Activated T-helper 2 cell treated with anti-CD3 and anti-CD28 coated beads, Interferon-gamma antibody, Interleukin-2, Interleukin-4, amounts not matched to agents 10 μg/mL and 5 μg/mL and 100 μg/mL, durations not matched to agents 14 hours and 24 hours and 36 hours (primary cell): Measurements from ENCODE around the gene ARF1. TPM values are rescaled to one million over a fixed set of nuclear protein-coding genes. Genes with fewer than 3 reads are reported as not detected.

Experiments
- DNase-seq: peaks from one replicate; pipeline ENCODE4 v3.0.0; 2021; ENCODE audit warnings: low spot score
- H3K27ac Mint-ChIP-seq: one replicate; pipeline ENCODE4 v1.8.0; 2021; ENCODE audit warnings: mixed read lengths
- H3K27me3 Mint-ChIP-seq: one replicate; pipeline ENCODE4 v1.8.0; 2021; ENCODE audit warnings: low read depth, mixed read lengths
- H3K36me3 Mint-ChIP-seq: one replicate; pipeline ENCODE4 v1.8.0; 2021; ENCODE audit warnings: low read depth, mixed read lengths
- H3K4me1 Mint-ChIP-seq: one replicate; pipeline ENCODE4 v1.8.0; 2021; ENCODE audit warnings: low read depth, mixed read lengths
- H3K4me3 Mint-ChIP-seq: one replicate; pipeline ENCODE4 v1.8.0; 2021; ENCODE audit warnings: low read depth, mild to moderate bottlenecking, moderate library complexity, mixed read lengths
- H3K9me3 Mint-ChIP-seq: one replicate; pipeline ENCODE4 v1.8.0; 2021; ENCODE audit warnings: mixed read lengths
- intact Hi-C: fragments of 100-400 bp; cut with micrococcal nuclease; formaldehyde crosslinking; loops from one replicate; pipeline ENCODE4 v1.15.1; 2023
- total RNA-seq: library from RNA; stranded (reverse); gene quantifications from 2 replicates; pipeline ENCODE4 v1.2.3, GENCODE V29; 2022

The ARF1 gene
- total RNA-seq: 409 and 410 TPM in 2 replicates

DNA sequence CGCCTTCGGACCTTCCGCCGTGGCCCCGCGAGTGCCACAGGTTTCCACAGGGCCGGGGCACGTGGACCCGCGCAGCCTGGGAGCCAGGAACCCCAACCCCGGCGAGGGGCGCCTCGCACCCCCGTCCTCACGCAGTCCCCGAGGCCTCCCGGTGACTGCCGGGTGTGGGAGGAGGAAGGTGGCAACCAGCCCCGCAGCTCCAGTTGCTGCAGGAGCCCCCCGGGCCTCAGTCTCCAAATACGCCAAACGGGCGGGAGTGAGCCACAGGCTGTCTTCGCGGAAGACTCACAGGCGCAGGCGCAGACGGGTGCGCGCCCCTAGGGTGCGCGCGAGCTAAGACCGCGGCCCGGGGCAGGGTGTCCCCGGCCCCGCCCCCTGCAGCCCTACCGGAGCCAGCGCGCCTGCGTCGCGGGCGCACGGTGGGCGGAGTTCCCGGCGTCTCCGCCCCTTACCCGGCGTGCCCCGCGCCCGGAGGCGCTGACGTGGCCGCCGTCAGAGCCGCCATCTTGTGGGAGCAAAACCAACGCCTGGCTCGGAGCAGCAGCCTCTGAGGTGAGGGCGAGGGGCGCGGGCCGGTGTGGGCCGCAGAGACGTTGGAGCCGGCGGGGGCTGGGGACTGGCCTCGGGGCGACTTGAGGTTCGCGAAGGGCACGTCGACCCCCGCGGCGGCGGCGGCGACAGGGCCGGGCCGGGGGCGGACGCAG is at the start of gene ARF1:
Gene ARF1 (plus strand): TSS at position 495 of the 704 bp plus-strand sequence. CDS start 14,407 bp downstream, outside the sequence.
- Mint-ChIP-seq H3K27ac (peak within 1 kb of the TSS; percentile 92), H3K9me3 (no peaks in the 10 kb centered on the region), H3K36me3 (peaks cover 33% of the 10 kb centered on the region), H3K27me3 (no peaks in the 10 kb centered on the region), H3K4me1 (peaks cover 42% of the 10 kb centered on the region), H3K4me3 (peak within 1 kb of the TSS; percentile 89)
- intact Hi-C loops: loop anchor here (1.0 to 10.0 kb wide), 6 partner anchors 21 to 375 kb away; partner anchors contain the start of genes C1orf35 and MRPL55
- peak; percentile 89 for DNase-seq

DNA sequence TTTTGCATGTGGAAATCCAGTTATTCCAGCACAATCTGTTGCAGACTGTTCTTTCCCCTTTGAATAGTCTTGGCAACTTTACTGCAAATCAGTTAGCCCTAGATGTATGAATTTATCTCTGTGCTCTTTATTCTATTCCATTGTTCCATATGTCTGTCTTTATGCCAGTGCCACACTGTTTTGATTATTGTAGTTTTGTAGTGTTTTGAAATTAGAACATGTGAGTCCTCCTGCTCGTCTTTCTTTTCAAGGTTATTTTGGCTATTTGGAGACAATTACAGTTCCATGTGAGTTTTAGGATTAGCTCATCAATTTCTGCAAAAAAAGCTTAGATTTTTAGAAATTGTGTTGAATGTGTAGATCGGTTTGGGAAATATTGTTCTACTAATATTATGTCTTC is 49.1 kb upstream of the ARF1 start:
- no peaks in the 10 kb centered on the region for H3K4me1 Mint-ChIP-seq
- intact Hi-C loops: no loop called here
- H3K9me3 Mint-ChIP-seq: no peaks in the 10 kb centered on the region
- peaks cover 17% of the 10 kb centered on the region for H3K27me3 Mint-ChIP-seq
- no peaks in the 10 kb centered on the region for H3K36me3 Mint-ChIP-seq
- no peak overlapping the region for H3K27ac Mint-ChIP-seq
- no peak for DNase-seq
- no peak overlapping the region for H3K4me3 Mint-ChIP-seq

DNA sequence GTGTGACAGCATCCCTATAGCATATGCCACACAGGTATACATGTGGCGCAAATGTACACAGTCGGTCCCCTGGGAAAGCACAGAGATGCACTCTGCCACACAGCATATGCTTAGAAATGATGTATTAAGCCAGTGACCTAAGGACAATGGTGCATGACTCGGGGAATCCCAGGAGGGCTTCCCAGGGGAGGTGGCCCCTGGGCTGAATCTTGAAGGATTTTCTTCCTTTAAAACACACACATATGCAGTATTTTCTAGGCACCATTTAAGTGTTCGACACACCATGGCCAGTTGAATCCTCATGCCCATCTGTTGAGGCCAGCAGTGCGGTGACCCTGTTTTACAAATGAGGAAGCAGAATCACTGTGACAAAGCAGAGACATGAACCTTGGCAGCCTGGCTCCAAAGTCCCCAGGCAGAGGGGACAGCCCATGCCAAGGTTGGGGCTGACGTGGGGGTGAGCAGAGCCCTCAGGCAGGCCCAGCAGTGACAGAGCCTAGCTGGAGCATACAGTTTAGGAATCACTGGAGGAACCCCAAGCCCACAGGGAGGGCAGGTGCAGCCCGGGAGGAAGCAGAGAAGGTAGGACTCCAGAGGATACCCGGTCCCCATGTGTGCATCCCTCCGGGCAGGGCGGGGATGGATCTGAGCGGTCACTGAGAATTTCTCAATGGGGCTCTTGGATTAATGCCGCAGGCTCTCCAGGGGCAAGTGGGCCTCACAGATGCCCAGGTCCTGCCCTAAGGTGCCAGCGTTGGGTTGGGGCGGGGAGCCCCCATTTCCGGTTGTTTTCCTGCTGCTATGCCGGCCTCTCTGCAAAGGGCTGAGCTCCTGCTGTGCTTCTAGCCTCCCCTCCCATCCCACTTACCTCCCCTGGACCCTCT is 47.3 kb upstream of the ARF1 start:
- no peaks in the 10 kb centered on the region for H3K9me3 Mint-ChIP-seq
- H3K36me3 Mint-ChIP-seq: no peaks in the 10 kb centered on the region
- no peak overlapping the region for H3K4me3 Mint-ChIP-seq
- no peak overlapping the region for H3K27ac Mint-ChIP-seq
- H3K4me1 Mint-ChIP-seq: no peaks in the 10 kb centered on the region
- no peak for DNase-seq
- intact Hi-C loops: no loop called here
- H3K27me3 Mint-ChIP-seq: peaks cover 23% of the 10 kb centered on the region

DNA sequence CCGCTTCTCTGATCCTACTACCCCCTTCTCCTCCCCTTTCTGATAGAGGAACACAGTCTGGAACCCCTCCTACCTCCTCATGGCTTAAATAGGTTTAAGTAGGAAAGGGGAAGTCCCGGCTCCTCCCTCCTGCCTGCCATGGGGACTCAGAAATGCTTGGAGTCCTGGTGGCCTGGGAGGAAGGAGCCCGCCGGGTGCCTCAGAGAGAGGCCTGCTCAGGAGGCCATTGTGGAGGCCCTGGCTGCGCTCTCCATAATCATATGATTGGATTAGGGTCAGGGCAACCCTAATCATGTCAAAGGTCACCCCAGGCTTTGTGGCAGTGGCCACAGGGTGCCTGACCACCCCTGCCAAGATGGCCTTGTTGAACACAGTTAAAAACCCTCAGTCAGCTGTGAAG is 46.7 kb upstream of the ARF1 start:
- Mint-ChIP-seq H3K27ac (no peak overlapping the region), H3K4me1 (no peaks in the 10 kb centered on the region), H3K27me3 (peaks cover 25% of the 10 kb centered on the region), H3K36me3 (no peaks in the 10 kb centered on the region), H3K4me3 (no peak overlapping the region), H3K9me3 (no peaks in the 10 kb centered on the region)
- DNase-seq: no peak
- intact Hi-C loops: no loop called here

DNA sequence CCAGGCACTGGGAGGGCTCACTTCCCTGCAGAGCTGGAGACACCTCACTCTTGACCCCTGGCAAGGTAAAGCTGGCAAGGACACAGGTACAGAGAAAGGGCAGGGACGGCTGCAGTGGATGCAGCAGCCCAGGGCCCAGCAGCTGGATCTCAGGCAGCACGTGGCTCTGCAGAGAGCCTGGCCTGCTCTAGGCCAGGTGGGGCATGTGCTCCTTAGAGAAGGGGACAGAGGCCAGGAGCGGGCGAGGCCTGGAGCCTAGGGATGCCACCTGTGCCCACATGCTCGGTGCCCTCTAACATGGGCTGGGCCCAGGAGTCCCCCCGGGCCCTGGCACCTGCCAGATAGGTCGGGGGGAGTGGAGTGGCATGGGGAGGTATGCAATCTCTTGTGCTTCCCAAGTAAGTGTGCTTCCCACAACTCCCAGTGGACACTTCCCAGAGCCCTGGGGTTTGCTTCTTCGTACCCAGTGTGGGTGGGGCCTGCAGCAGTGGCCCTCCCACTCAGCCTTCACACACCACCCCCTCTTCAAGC is 45.7 kb upstream of the ARF1 start:
- Mint-ChIP-seq H3K4me1 (no peaks in the 10 kb centered on the region), H3K36me3 (no peaks in the 10 kb centered on the region), H3K9me3 (no peaks in the 10 kb centered on the region), H3K27me3 (peaks cover 25% of the 10 kb centered on the region), H3K4me3 (no peak overlapping the region), H3K27ac (no peak overlapping the region)
- intact Hi-C loops: no loop called here
- no peak for DNase-seq

DNA sequence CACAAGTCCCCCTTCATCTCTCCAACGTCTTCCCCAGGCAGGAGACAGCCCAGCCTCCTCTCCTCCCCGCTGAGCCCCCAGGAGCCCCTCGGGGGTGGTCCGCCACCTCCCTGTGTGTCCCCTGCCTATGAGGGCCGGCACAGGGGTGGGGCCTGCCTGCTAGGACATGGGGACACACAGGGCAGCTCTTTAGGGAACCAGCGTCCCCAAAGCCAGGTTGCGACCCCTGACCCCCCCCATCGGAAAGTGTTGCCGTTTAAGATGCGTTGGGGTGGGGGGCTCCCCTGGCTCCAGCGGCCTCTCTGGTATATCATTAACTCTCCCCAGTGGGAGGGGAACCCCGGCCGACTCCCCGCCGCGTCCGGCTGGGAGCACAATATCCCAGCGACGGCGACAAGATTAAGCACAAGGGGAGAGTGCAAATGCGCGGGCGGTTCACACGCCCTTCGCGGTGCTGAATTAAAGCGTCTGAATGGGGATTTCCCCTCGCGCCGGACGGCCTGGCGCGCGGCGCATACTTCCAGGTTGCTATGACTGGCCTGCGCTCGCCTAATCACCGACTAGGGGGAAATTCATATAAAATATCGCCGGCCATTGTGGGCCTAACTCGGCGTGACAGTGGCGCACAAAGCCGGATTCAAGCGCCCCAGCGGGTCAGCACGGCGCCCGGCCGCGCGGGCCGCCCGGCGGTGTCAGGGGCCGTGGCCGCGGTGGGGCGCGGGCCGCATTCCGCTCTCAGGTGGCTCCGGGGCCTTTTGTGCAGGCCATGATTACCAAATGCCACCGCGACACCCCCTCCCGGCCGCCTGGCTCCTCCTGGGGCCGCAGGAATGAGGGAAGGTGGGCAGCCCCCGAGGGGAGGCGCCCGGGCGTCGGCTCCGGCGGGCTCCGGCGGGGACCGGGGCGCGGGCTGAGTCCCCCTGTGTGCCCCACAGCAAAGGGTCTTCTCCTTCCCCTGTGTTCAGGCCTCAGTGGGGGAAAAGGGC is 44.8 kb upstream of the ARF1 start:
- no peaks in the 10 kb centered on the region for H3K9me3 Mint-ChIP-seq
- no peak overlapping the region for H3K27ac Mint-ChIP-seq
- H3K4me1 Mint-ChIP-seq: no peaks in the 10 kb centered on the region
- H3K4me3 Mint-ChIP-seq: no peak overlapping the region
- no peaks in the 10 kb centered on the region for H3K36me3 Mint-ChIP-seq
- intact Hi-C loops: no loop called here
- H3K27me3 Mint-ChIP-seq: peaks cover 24% of the 10 kb centered on the region
- DNase-seq: no peak

DNA sequence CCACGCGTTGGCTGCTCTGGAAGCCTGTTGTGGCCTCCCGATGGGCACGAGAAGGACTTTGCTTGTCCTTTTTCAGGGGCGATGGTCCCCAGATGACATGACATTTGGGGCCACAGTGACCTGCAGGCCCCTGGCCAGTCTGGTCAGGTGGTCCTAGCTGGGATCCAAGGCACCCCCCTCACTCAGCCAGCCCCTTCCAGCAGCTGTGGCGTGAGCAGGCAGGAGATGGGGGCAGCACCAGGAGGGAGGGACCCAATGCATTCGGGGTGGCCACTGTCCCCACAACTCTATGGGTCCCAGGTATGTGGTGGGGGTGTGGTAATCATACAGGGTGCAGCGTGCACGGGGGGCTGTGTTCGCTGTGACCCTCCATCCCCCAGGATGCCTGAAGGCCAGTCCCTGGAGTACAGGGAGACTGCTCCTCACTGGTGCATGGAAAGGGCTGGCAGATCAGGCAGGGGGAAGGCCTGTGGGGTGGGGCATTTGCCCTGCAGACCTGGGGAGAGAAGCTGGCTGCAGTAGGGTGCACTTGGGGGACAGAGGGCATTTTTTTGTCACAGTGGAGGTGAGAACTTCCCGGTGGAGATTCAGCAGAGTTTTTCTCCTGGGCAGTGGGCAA is 44.0 kb upstream of the ARF1 start:
- peaks cover 21% of the 10 kb centered on the region for H3K27me3 Mint-ChIP-seq
- intact Hi-C loops: no loop called here
- H3K4me3 Mint-ChIP-seq: no peak overlapping the region
- no peaks in the 10 kb centered on the region for H3K9me3 Mint-ChIP-seq
- H3K4me1 Mint-ChIP-seq: no peaks in the 10 kb centered on the region
- DNase-seq: no peak
- no peaks in the 10 kb centered on the region for H3K36me3 Mint-ChIP-seq
- H3K27ac Mint-ChIP-seq: no peak overlapping the region

DNA sequence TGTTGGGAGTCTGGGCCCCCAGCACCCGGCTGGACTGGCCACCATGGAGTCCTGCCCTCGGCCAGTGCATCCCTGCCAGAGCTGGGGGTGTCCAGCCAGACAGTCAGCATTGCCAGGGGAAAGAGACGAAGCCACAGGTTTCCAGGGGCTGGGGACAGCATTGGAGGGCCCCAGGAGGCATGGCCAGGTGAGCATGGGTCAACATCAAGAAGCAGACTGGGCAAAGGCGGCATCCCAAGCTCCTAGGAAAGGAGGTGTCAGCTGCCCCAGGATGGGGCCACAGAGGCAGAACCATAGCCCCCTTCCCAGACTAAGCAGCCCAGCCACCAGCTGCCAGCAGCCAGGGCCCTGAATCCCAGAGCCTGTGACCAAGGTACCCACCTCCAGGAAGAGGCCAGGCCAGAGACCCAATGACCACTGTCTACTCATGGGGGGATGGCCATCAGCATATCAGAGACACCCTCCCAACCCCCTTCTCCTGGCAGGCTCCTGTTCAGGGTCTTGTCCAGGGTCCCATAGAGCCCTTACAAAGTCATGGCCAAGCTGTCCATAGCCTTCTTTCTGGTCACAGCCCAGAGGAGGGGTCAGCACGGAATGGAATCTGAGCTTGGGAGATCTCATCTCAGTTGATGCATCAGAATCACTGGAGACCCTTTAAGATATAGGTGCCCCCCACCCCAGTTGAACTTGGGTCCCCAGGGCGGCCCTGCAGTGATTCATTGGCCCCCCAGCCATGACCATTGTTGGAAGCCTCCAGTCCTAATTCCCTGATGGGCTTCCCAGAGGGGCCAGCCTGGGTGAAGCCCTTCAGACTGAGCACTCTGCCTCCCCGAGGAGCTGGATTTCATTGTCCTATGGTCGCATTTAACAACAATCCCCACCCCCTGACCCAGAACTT is 43.3 kb upstream of the ARF1 start:
- intact Hi-C loops: no loop called here
- H3K4me1 Mint-ChIP-seq: no peaks in the 10 kb centered on the region
- H3K36me3 Mint-ChIP-seq: no peaks in the 10 kb centered on the region
- DNase-seq: no peak
- no peak overlapping the region for H3K4me3 Mint-ChIP-seq
- H3K27ac Mint-ChIP-seq: no peak overlapping the region
- H3K27me3 Mint-ChIP-seq: peaks cover 19% of the 10 kb centered on the region
- no peaks in the 10 kb centered on the region for H3K9me3 Mint-ChIP-seq

DNA sequence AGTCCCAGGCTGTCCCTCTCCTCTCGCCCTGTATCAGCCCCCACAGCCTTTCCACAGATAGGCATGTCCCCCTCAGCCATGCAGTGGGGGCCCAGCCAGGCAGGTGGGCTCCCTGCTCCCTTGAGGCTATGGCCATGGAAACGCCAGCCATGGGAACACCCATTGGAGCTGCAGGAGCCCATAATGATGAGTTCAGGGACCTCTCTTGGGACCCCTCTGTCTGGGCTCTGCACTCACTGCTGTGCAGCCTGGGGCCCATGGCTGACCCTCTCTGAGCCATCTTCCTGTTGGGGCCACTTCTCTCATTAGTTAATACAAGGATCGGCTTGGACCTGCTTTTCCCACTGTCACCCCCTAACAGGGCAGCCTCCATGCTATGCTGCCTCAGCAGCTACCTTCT is 42.5 kb upstream of the ARF1 start:
- DNase-seq: no peak
- Mint-ChIP-seq H3K4me1 (no peaks in the 10 kb centered on the region), H3K27ac (no peak overlapping the region), H3K9me3 (no peaks in the 10 kb centered on the region), H3K36me3 (no peaks in the 10 kb centered on the region), H3K27me3 (peaks cover 18% of the 10 kb centered on the region), H3K4me3 (no peak overlapping the region)
- intact Hi-C loops: no loop called here

DNA sequence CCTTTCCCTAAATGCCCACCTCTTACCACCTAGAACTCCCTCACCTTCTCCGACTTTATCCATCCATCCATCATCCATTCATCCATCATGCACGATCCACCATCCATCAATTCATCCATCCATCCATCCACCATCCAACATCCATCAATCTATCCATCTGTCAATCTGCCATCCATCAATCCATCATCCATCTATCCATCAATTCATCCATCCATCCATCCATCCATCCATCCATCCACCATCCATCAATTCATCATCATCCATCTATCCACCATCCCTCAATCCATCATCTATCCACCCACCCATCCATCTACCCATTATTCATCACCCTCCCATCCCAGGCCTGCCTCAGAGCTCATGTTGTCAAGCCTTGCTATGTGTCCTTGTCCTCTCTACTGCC is 41.2 kb upstream of the ARF1 start:
- H3K4me3 Mint-ChIP-seq: no peak overlapping the region
- H3K4me1 Mint-ChIP-seq: no peaks in the 10 kb centered on the region
- no peak overlapping the region for H3K27ac Mint-ChIP-seq
- no peak for DNase-seq
- H3K9me3 Mint-ChIP-seq: no peaks in the 10 kb centered on the region
- intact Hi-C loops: no loop called here
- no peaks in the 10 kb centered on the region for H3K36me3 Mint-ChIP-seq
- H3K27me3 Mint-ChIP-seq: peaks cover 14% of the 10 kb centered on the region

DNA sequence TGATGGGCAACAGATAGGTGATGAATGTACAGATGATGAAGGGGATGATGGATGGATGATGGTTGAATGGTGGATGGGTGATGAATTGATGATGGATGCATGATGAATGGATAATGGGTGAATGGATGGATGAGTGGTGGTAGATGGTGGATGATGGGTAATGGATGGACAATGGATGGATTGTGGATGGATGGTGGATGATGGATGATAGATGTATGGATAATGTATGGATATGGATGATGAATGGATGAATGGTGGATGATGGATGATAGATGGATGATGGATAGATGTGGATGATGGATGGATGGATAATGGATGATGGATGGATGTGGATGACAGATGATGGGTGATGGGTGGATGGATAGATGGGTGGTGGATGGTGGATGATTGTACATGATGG is 40.0 kb upstream of the ARF1 start:
- intact Hi-C loops: no loop called here
- H3K4me1 Mint-ChIP-seq: no peaks in the 10 kb centered on the region
- no peak overlapping the region for H3K27ac Mint-ChIP-seq
- H3K4me3 Mint-ChIP-seq: no peak overlapping the region
- H3K27me3 Mint-ChIP-seq: peaks cover 11% of the 10 kb centered on the region
- DNase-seq: no peak
- H3K36me3 Mint-ChIP-seq: no peaks in the 10 kb centered on the region
- H3K9me3 Mint-ChIP-seq: no peaks in the 10 kb centered on the region
